Dermis microvascular lymphatic vessel endothelial cell (primary cell): ENCODE measurements around the gene DBX2. TPM values are rescaled to one million over a fixed set of nuclear protein-coding genes. Genes with fewer than 3 reads are reported as not detected.
"Not testable (repeated sequence)": the region's sequence is repeated elsewhere in the genome, so short reads cannot be mapped to it uniquely, and the experiment has no call there.

Source experiments
- DNase-seq, 2 donors: peaks; one replicate each; pipeline versions ENCODE4 v3.0.0 to v3.0.0-alpha.2; 2010; ENCODE audit warnings: low read depth in 2 of 2
- total RNA-seq: library from RNA; depleted of rRNA; stranded (reverse); fragments of >200 nt; gene quantifications from 2 replicates; pipeline ENCODE4 v1.2.1, GENCODE V29; 2014

Gene DBX2
- not detected in 2 replicates for total RNA-seq

- DNase-seq = no peak
Measured at GRCh38 chr12:45050751-45051571, at the start of gene DBX2. DBX2 (minus strand) TSS chr12:45051099; CDS start chr12:45050927, 172 bp downstream.

- DNase-seq = no peak
Measured at GRCh38 chr12:45098766-45099165, 47.9 kb upstream of the DBX2 start.

- not testable (repeated sequence) for DNase-seq
Measured at GRCh38 chr12:45095417-45095816, 44.5 kb upstream of the DBX2 start.

- DNase-seq = no peak
Measured at GRCh38 chr12:45093051-45093450, 42.2 kb upstream of the DBX2 start.

- DNase-seq = no peak
Measured at GRCh38 chr12:45089411-45090075, 38.6 kb upstream of the DBX2 start.

- no peak for DNase-seq
Measured at GRCh38 chr12:45088608-45089007, 37.7 kb upstream of the DBX2 start.

GRCh38 chr12:45084248-45084647 lies 33.3 kb upstream of the DBX2 start:
- not testable (repeated sequence) for DNase-seq

GRCh38 chr12:45077251-45077650 lies 26.4 kb upstream of the DBX2 start:
- DNase-seq = no peak

GRCh38 chr12:45076417-45077026 lies 25.6 kb upstream of the DBX2 start:
- DNase-seq = no peak

GRCh38 chr12:45075587-45076282 lies 24.8 kb upstream of the DBX2 start:
- no peak for DNase-seq

- no peak for DNase-seq
Measured at GRCh38 chr12:45065125-45065626, 14.3 kb upstream of the DBX2 start.

GRCh38 chr12:45060976-45061375 lies 10.1 kb upstream of the DBX2 start:
- no peak for DNase-seq

- DNase-seq = no peak
Measured at GRCh38 chr12:45051572-45052125, 750 bp upstream of the DBX2 start.

GRCh38 chr12:45049912-45050750 lies 768 bp downstream of the DBX2 start:
- no peak for DNase-seq

GRCh38 chr12:45042599-45042998 lies 8.3 kb downstream of the DBX2 start:
- DNase-seq = no peak

- no peak for DNase-seq
Measured at GRCh38 chr12:45040977-45041376, 9.9 kb downstream of the DBX2 start.

- DNase-seq = no peak
Measured at GRCh38 chr12:45039757-45040156, 11.1 kb downstream of the DBX2 start.

- DNase-seq = no peak
Measured at GRCh38 chr12:45034861-45035265, 16.0 kb downstream of the DBX2 start.

GRCh38 chr12:45017916-45018315 lies 33.0 kb downstream of the DBX2 start:
- no peak for DNase-seq

GRCh38 chr12:45014396-45014795 lies 36.5 kb downstream of the DBX2 start:
- no peak for DNase-seq
